ENCODE data around the gene INPP5F. TPM values are rescaled to one million over a fixed set of nuclear protein-coding genes. Genes with fewer than 3 reads are reported as not detected.

INPP5F gene
- total and polyA plus RNA-seq, 2 experiments from 2014 or later = 41.4 to 86.0 TPM

GRCh38 chr10:119753309-119753708, 27.5 kb downstream of the INPP5F start:
- TF ChIP-seq NANOG (IDR thresholded peaks at IDR 0.05; ENCODE audit: borderline replicate concordance) (no peak), REST (IDR thresholded peaks at IDR 0.05; ENCODE audit: unreplicated experiment) (no peak), STAT1 (IDR thresholded peaks at IDR 0.05; ENCODE audit: unreplicated experiment) (no peak), CTCF (conservative IDR thresholded peaks at IDR 0.05; ENCODE audit: low read depth in 2 of 2) (no peak), ZNF114 (CRISPR knock-in tag; IDR thresholded peaks at IDR 0.05) (no peak)
- TF ChIP-seq, protein P1, sequence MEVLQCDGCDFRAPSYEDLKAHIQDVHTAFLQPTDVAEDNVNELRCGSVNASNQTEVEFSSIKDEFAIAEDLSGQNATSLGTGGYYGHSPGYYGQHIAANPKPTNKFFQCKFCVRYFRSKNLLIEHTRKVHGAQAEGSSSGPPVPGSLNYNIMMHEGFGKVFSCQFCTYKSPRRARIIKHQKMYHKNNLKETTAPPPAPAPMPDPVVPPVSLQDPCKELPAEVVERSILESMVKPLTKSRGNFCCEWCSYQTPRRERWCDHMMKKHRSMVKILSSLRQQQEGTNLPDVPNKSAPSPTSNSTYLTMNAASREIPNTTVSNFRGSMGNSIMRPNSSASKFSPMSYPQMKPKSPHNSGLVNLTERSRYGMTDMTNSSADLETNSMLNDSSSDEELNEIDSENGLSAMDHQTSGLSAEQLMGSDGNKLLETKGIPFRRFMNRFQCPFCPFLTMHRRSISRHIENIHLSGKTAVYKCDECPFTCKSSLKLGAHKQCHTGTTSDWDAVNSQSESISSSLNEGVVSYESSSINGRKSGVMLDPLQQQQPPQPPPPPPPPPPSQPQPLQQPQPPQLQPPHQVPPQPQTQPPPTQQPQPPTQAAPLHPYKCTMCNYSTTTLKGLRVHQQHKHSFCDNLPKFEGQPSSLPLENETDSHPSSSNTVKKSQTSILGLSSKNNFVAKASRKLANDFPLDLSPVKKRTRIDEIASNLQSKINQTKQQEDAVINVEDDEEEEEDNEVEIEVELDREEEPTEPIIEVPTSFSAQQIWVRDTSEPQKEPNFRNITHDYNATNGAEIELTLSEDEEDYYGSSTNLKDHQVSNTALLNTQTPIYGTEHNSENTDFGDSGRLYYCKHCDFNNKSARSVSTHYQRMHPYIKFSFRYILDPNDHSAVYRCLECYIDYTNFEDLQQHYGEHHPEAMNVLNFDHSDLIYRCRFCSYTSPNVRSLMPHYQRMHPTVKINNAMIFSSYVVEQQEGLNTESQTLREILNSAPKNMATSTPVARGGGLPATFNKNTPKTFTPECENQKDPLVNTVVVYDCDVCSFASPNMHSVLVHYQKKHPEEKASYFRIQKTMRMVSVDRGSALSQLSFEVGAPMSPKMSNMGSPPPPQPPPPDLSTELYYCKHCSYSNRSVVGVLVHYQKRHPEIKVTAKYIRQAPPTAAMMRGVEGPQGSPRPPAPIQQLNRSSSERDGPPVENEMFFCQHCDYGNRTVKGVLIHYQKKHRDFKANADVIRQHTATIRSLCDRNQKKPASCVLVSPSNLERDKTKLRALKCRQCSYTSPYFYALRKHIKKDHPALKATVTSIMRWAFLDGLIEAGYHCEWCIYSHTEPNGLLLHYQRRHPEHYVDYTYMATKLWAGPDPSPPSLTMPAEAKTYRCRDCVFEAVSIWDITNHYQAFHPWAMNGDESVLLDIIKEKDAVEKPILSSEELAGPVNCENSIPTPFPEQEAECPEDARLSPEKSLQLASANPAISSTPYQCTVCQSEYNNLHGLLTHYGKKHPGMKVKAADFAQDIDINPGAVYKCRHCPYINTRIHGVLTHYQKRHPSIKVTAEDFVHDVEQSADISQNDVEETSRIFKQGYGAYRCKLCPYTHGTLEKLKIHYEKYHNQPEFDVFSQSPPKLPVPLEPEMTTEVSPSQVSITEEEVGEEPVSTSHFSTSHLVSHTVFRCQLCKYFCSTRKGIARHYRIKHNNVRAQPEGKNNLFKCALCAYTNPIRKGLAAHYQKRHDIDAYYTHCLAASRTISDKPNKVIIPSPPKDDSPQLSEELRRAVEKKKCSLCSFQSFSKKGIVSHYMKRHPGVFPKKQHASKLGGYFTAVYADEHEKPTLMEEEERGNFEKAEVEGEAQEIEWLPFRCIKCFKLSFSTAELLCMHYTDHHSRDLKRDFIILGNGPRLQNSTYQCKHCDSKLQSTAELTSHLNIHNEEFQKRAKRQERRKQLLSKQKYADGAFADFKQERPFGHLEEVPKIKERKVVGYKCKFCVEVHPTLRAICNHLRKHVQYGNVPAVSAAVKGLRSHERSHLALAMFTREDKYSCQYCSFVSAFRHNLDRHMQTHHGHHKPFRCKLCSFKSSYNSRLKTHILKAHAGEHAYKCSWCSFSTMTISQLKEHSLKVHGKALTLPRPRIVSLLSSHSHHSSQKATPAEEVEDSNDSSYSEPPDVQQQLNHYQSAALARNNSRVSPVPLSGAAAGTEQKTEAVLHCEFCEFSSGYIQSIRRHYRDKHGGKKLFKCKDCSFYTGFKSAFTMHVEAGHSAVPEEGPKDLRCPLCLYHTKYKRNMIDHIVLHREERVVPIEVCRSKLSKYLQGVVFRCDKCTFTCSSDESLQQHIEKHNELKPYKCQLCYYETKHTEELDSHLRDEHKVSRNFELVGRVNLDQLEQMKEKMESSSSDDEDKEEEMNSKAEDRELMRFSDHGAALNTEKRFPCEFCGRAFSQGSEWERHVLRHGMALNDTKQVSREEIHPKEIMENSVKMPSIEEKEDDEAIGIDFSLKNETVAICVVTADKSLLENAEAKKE (CRISPR knock-in tag; IDR thresholded peaks at IDR 0.05) = no peak
- Histone ChIP-seq H3K4me3 (no peak overlapping the region), H3K79me2 (replicated peaks; ENCODE audit: insufficient read depth) (no peaks in the 10 kb centered on the region), H3K27ac (ENCODE audit: low read depth) (peak overlapping the region; percentile 34; the same call in 1 of the 2 replicates), H3K9me2 (ENCODE audit: insufficient read depth) (no peaks in the 10 kb centered on the region), H4K20me1 (replicated peaks; ENCODE audit: insufficient read depth) (no peaks in the 10 kb centered on the region), H3F3A (replicated peaks; ENCODE audit: low read depth) (no peaks in the 10 kb centered on the region), H3K27me3 (ENCODE audit: insufficient read depth) (no peaks in the 10 kb centered on the region), H3K4me2 (no peak overlapping the region), H3K36me3 (ENCODE audit: insufficient read depth) (no peaks in the 10 kb centered on the region), H2AFZ (no peak overlapping the region), H3K4me1 (ENCODE audit: insufficient read depth) (no peaks in the 10 kb centered on the region)
- Mint-ChIP-seq H3K27me3 (ENCODE audit: insufficient read depth, low read depth, poor library complexity) (peaks cover 4% of the 10 kb centered on the region), H3K36me3 (ENCODE audit: low read depth) (peaks cover 9% of the 10 kb centered on the region; the same call in 2 of the 3 replicates), H3K4me1 (peaks cover 18% of the 10 kb centered on the region), H3K4me3 (no peak overlapping the region), H3K9me3 (peaks cover 5% of the 10 kb centered on the region; the same call in 2 of the 3 replicates), H3K27ac (peak overlapping the region; percentile 24; the same call in 1 of the 2 replicates)
- DNase-seq (ENCODE audit: low spot score) (no peak), ATAC-seq (no peak)
